GM12892 (cell line): Measurements from ENCODE around the gene CLN5.

Experiments
- POLR2A ChIP-seq: IDR thresholded peaks from 2 replicates; pipeline ENCODE4 v1.6.1; 2011; ENCODE audit warnings: low read depth, low read length, control low read depth
- POLR2AphosphoS5 ChIP-seq: IDR thresholded peaks from 2 replicates; pipeline ENCODE4 v1.6.1; 2011; ENCODE audit warnings: low read depth, low read length, control low read depth
- TAF1 ChIP-seq: IDR thresholded peaks from 2 replicates; pipeline ENCODE4 v1.6.1; 2011; ENCODE audit warnings: low read depth, mild to moderate bottlenecking, control low read depth, low read length, borderline replicate concordance

- TF ChIP-seq POLR2A (no peak), POLR2AphosphoS5 (no peak), TAF1 (no peak)
These were observed 9.8 kb upstream of the CLN5 start for GRCh38 chr13:76982061-76982460.
